HPDE6-E6E7 (cell line): ENCODE measurements around the gene RELB.
A peak's percentile ranks its signal among the peaks of the same experiment; 100 is the strongest.
"Not testable (repeated sequence)": the region's sequence is repeated elsewhere in the genome, so short reads cannot be mapped to it uniquely, and the experiment has no call there.

Source experiments
- DNase-seq: peaks from one replicate; pipeline ENCODE4 v3.0.0; 2011; ENCODE audit warnings: missing footprints; ENCODE audit errors: extremely low spot score

RELB gene

GRCh38 chr19:44987148-44987675 is 14.1 kb upstream of the RELB start:
- no peak for DNase-seq

GRCh38 chr19:44988273-44988672 is 13.0 kb upstream of the RELB start:
- no peak for DNase-seq

GRCh38 chr19:44988896-44989556 is 12.2 kb upstream of the RELB start:
- peak; percentile 32 for DNase-seq

- no peak for DNase-seq
Observed at GRCh38 chr19:44990459-44990858, 10.8 kb upstream of the RELB start.

- DNase-seq = no peak
Observed at GRCh38 chr19:44990966-44991365, 10.3 kb upstream of the RELB start.

- DNase-seq = no peak
Observed at GRCh38 chr19:44992336-44993163, 8.7 kb upstream of the RELB start.

GRCh38 chr19:44993526-44993925 is 7.7 kb upstream of the RELB start:
- no peak for DNase-seq

GRCh38 chr19:44993926-44994537 is 7.2 kb upstream of the RELB start:
- DNase-seq = no peak

GRCh38 chr19:44998025-44998424 is 3.2 kb upstream of the RELB start:
- DNase-seq = no peak

- DNase-seq = not testable (repeated sequence)
Observed at GRCh38 chr19:44999131-44999925, 1.9 kb upstream of the RELB start.

- DNase-seq = not testable (repeated sequence)
Observed at GRCh38 chr19:45000665-45001064, 599 bp upstream of the RELB start.

- DNase-seq = no peak
Observed at GRCh38 chr19:45003485-45003884, 2.2 kb downstream of the RELB start.

- no peak for DNase-seq
Observed at GRCh38 chr19:45005787-45006186, 4.5 kb downstream of the RELB start.

- DNase-seq = no peak
Observed at GRCh38 chr19:45008552-45008951, 7.3 kb downstream of the RELB start.

GRCh38 chr19:45009625-45010255 is 8.5 kb downstream of the RELB start:
- DNase-seq = no peak

GRCh38 chr19:45010306-45010705 is 9.0 kb downstream of the RELB start:
- DNase-seq = no peak

- no peak for DNase-seq
Observed at GRCh38 chr19:45011959-45012358, 10.7 kb downstream of the RELB start.

GRCh38 chr19:45016388-45017314 is 15.4 kb downstream of the RELB start:
- DNase-seq = peak; percentile 61

- DNase-seq = no peak
Observed at GRCh38 chr19:45019187-45019586, 17.9 kb downstream of the RELB start.

GRCh38 chr19:45020071-45020470 is 18.8 kb downstream of the RELB start:
- DNase-seq = no peak
